Retinal pigment epithelial cell (primary cell): ENCODE results near the gene TSPAN16.

Experiments
- DNase-seq: peaks from one replicate; pipeline ENCODE4 v3.0.0-alpha.2; 2010; ENCODE audit warnings: low read depth
- H3K4me3 ChIP-seq: 2 replicates; pipeline ENCODE4 v1.5.1; 2011; ENCODE audit warnings: mild to moderate bottlenecking, low read length, control low read depth, moderate library complexity
- TF ChIP-seq, protein P1 (sequence below): conservative IDR thresholded peaks from 2 replicates; pipeline ENCODE4 v1.5.1; 2011; ENCODE audit warnings: low read depth, low read length, control low read depth, inconsistent platforms

The TSPAN16 gene, protein sequence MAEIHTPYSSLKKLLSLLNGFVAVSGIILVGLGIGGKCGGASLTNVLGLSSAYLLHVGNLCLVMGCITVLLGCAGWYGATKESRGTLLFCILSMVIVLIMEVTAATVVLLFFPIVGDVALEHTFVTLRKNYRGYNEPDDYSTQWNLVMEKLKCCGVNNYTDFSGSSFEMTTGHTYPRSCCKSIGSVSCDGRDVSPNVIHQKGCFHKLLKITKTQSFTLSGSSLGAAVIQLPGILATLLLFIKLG

DNA sequence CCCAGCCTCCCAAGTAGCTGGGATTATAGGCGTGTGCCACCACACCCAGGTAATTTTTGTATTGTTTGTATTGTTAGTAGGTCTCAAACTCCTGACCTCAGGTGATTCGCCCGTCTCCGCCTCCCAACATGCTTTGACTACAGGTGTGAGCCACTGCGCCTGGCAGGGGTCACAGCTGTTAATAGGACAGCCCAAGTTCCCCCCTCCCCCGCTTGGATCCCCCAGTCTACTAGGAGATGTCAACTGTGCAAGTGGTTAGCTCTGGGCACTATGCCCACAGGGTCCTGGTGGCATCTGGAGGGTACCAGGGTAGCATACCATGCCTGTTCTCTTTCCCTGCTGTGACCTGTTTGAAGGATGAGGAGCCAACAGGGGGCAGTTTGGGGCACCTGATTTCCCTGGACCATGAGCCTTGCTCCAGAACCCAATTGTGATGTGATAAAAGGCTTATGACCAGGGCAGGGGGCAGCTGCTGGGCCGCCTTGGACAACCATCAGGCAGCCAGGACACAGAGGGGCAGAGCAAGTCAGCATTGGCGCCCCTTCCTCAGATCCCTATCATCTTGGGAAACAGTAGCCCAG lies at the start of gene TSPAN16:
TSS of gene TSPAN16 (plus strand) at position 496 of the 581 bp plus-strand sequence. CDS start 138 bp downstream, outside the sequence.
- no peak within 1 kb of the TSS for H3K4me3 ChIP-seq
- TF ChIP-seq, protein P1, sequence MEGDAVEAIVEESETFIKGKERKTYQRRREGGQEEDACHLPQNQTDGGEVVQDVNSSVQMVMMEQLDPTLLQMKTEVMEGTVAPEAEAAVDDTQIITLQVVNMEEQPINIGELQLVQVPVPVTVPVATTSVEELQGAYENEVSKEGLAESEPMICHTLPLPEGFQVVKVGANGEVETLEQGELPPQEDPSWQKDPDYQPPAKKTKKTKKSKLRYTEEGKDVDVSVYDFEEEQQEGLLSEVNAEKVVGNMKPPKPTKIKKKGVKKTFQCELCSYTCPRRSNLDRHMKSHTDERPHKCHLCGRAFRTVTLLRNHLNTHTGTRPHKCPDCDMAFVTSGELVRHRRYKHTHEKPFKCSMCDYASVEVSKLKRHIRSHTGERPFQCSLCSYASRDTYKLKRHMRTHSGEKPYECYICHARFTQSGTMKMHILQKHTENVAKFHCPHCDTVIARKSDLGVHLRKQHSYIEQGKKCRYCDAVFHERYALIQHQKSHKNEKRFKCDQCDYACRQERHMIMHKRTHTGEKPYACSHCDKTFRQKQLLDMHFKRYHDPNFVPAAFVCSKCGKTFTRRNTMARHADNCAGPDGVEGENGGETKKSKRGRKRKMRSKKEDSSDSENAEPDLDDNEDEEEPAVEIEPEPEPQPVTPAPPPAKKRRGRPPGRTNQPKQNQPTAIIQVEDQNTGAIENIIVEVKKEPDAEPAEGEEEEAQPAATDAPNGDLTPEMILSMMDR = peak; percentile 21
- no peak for DNase-seq

DNA sequence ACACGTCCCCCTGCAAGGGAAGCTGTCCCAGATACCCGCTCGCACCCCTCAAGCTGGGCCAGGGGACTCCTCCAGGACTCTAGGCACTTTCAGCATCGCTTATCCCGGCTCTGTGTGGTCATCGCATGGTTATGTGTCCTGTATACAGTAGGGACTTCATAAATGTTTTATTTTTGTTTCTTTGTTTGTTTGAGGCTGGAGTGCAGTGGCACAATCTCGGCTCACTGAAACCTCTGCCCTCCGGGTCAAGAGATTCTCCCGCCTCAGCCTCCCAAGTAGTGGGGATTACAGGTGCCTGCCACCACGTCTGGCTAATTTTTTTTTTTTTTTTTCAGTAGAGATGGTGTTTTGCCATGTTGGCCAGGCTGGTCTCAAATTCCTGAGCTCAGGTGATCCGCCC lies 49.0 kb upstream of the TSPAN16 start:
- DNase-seq = no peak
- TF ChIP-seq, protein P1 = no peak
- H3K4me3 ChIP-seq = no peak overlapping the region

DNA sequence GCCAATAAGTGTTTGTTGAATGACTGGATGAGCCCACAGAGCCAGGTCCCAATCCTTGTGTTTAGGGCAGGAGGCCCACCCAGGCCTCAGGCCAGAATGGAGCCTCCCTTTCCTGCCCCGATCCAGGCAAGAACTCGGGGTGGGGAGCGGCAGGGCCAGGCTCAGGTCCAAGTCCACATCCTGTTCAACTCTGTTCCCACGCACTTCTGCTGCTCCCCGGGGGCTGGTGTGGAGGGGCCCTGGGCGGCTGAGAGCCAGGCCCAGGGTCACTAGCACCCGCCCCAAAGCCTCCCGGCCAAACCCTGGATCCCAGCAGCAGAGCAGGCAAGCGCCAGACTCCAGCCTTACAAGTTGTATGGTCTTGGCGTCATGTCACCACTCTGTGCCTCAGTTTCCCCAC lies 48.6 kb upstream of the TSPAN16 start:
- H3K4me3 ChIP-seq = no peak overlapping the region
- TF ChIP-seq, protein P1 = no peak
- DNase-seq = no peak

DNA sequence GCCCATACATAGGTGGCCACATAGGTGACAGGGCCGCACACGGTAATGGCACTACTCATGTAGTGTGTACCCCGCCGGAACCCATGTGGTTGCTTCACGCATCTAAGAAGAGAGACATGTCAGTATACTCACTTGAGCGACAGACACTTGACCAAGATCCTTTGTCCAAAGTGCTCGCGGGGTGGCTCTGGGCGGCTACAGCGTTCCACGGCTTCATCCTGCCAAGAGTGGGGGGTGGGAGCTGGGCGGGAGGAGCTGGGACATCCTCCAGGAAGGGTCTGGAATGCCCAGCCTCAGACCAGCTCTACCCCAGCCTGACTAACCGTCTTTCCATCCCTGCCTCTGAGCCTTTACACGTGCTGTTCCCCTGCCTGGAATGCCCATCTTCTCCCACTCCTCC lies 48.0 kb upstream of the TSPAN16 start:
- H3K4me3 ChIP-seq = no peak overlapping the region
- DNase-seq = no peak
- TF ChIP-seq, protein P1 = no peak

DNA sequence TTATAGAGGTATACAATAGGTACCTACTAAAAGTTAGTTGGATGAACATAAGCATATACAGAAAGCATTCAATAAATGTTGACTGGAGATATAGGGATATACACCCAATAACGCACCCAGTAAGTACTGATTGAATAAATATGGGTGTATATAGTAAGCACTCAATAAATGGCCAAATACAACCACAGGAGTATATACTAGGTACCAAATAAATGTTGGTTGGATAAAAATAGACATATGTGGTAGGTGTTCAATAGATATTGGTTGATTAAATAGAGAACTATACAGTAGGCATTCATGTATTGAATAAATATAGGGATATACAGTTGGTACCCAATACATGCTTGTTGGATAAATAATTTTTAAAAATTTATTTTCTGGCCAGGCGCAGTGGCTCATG lies 47.1 kb upstream of the TSPAN16 start:
- TF ChIP-seq, protein P1 = no peak
- no peak overlapping the region for H3K4me3 ChIP-seq

DNA sequence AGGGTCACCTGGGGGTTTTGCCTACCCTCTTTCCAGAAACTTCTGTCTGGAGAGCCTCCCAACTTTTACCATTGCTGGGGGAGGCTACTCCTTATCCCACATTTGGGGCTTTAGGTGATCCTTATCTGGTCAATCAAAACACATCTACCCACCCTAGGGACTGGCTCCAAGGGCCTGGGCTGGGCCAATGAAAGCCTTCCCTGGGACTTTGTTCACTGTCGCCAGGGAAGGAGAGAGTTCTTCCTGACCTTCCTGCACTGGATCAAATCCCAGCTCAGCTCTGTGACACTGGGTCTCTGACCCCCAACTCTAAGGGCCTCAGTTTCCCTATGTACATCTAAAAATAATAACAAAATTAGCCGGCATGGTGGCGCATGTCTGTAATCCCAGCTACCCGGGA lies 44.7 kb upstream of the TSPAN16 start:
- TF ChIP-seq, protein P1 = no peak
- H3K4me3 ChIP-seq = no peak overlapping the region
- no peak for DNase-seq

More for the DNA sequence above, 47.1 kb upstream of the TSPAN16 start:
- DNase-seq = no peak

DNA sequence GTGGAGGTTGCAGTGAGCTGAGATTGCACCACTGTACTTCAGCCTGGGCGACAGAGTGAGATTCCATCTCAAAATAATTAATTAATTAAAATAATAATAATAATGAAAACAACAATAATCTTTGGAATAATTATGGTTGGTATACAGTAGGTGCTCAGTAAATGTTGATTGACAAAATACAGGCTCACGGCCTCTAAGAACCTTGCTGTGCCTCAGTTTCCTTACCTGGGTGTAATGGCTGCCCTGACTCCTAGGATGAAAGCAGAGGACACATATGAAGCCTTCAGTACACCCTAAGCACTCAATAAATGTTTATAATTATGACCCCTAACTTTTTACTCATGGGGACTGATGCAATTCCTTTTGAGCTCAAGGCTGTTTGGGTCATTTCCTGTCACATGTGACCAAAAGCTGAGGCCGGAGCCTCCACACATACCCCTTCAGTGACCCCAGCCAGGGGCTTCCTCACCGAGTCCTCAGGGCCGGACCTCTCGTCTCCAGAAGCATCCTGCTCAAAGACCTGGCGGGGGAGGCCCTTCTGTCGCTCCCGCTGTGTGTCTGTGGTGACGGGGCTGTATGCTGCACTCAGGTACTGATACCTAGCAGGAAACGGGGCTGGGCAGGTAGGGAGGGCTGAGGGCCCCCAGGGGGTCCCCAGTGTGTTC lies 44.2 kb upstream of the TSPAN16 start:
- DNase-seq = no peak
- H3K4me3 ChIP-seq = no peak overlapping the region
- TF ChIP-seq, protein P1 = no peak
